NCI-H2029 treated with DMSO at 0.1 percent for 48 hours (cell line): Measurements from ENCODE around the gene LRRC45.

Experiments
- DNase-seq: peaks from one replicate; lab custom pipeline; 2025; lab: John Stamatoyannopoulos, UW

The LRRC45 gene

DNA sequence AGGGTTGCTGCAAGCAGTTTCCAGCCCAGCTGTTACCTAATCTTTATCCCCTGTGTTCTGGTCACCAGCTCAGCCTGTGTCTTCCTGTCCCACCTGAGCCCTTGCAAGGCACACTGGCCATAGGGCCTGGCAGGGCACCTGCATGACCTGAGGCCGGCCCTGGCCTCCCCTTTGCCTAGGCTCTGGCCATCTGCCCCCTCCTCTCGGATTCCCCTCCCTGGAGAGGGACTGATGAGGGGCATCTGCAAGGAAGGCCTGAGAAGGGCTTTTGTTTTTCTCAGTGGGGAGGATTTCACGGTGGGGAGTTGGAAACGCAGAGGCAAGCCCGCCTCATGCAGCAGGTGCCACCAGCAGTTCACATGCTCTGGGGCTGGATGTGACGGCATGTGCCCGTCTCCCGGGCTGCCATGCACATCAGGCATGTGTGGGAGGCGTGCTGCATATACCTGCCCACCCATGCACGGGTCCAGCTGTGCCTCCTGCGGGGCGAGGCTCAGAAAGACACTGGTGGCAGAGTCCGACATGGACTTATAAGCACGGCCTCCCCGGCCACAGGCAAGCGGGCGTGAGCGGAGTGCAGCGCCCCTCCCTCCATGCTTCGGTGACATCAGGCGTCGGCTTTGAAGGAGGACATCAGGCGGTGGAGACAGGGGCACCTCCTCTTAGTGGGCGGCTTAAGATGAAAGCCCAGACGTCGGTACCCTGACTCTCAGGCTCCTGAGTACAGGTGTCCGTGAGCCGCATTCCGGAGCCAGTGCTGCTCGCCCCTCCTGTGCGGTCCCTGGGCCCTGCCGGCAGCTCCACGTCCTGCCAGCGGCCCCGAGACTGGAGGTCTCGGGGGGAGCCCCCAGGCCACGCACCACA, 29.1 kb upstream of the LRRC45 start:
- DNase-seq = no peak

- DNase-seq = no peak
These were observed 28.3 kb upstream of the LRRC45 start for GRCh38 chr17:81994593-81995462.

GRCh38 chr17:81995463-81996231, 27.5 kb upstream of the LRRC45 start:
- DNase-seq = no peak

- no peak for DNase-seq
These were observed 26.8 kb upstream of the LRRC45 start for GRCh38 chr17:81996232-81996756.

DNA sequence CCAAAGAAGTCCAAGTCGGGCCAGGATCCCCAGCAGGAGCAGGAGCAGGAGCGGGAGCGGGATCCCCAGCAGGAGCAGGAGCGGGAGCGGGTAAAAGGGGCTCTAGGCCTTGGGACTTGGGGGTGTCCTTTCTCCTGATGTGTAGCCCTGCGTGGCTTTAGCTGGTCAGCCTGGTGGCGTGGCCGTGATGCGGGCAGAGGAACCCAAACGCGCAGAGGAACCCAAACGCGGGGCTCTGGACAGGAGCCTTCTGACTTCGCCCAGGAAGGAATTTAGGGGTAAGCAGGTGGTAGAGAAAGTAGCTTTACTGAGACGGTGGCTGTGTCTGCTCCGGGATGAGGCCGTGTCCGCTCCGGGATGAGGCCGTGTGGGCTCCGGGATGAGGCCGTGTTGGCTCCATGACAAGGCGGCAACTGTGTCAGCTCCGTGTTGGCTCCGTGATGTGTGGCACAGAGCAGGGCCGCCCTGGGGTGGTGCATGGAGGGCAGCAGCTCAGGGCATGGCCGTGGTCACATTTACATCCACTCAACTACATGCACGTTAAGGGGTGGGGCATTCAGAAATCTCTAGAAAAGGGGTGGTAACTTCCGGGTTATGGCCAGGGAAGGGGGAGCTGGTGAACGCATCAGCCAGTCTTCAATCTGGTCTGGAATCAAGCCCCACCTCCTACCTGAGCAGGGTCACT, 26.2 kb upstream of the LRRC45 start:
- no peak for DNase-seq

GRCh38 chr17:81998212-81998611, 24.9 kb upstream of the LRRC45 start:
- no peak for DNase-seq

DNA sequence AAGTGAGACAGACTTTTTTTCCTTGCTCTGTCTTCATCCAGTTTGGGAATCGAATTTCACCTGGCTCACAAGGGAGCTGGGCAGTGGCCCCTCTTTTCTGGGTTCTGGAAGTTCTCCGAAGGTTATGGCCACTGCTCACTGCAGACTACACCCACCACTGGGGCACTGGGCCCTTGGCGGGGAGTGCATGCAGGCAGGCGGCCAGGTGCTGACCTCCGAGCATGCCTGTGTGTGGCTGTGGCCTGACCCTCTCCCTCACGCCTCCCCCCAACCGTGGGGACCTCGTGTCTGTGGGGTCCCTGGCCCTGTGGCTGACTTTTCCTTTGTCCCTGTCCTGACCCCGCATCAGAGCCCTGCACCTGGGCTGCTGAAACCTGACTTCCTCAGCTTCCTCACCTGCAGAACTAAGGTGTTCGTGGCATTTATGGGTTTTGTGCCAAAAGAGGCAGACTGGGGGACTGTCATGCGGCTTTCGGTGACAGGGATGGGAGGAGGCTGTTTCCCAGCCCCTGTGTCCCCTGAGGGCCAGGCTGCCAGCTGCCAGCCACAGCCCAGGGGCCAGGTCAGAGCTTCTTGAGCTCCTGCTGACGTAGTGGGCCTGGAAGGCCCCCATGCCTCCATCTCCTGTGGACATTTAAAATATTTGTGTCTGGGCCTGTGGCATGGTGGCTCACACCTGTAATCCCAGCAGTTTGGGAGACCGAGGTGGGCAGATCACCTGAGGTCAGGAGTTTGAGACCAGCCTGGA, 24.2 kb upstream of the LRRC45 start:
- DNase-seq = no peak

DNA sequence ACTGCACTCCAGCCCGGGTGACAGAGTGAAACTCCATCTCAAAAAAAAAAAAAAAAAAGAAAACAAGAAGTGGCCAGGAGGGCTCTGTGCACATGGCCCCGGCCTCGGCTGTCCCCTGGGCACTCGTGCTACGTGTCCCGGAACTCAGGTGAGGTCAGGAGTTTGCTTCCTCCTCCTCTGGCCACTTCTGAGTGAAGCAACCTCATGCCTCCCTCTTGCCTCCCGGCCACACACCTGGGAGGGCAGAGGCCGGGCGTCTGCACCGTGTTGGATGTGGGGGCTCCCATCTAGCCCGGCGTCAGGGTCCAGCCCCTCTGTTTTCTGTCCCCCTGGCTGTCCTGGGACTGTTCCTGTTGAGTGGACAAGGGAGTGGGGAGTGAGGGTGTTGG, 23.5 kb upstream of the LRRC45 start:
- no peak for DNase-seq

- no peak for DNase-seq
These were observed 22.9 kb upstream of the LRRC45 start for GRCh38 chr17:81999976-82000802.

GRCh38 chr17:82000803-82001570, 22.1 kb upstream of the LRRC45 start:
- no peak for DNase-seq

DNA sequence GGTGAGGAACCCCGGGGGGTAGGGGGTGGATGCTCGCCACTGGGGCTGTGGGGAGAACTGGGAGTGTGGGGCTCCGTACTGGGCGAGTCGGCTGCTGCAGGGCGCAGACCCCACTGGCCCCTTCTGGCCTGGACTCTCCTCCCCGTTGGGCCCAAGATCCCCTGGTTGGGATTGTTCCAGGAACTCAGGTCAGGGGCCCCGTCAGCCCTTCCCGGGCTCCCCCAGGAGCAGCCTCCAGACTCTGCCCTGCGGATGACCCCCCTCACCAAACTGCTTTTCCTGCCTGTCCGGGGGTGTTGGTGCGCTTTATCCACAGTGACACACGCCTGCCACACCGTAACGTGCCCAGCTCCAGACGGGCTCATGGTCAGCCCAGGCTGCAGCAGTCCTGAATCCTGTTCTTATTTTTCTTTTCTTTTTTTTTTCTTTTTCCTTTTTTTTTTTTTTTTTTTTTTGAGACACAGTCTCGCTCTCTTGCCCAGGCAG, 21.5 kb upstream of the LRRC45 start:
- no peak for DNase-seq

DNA sequence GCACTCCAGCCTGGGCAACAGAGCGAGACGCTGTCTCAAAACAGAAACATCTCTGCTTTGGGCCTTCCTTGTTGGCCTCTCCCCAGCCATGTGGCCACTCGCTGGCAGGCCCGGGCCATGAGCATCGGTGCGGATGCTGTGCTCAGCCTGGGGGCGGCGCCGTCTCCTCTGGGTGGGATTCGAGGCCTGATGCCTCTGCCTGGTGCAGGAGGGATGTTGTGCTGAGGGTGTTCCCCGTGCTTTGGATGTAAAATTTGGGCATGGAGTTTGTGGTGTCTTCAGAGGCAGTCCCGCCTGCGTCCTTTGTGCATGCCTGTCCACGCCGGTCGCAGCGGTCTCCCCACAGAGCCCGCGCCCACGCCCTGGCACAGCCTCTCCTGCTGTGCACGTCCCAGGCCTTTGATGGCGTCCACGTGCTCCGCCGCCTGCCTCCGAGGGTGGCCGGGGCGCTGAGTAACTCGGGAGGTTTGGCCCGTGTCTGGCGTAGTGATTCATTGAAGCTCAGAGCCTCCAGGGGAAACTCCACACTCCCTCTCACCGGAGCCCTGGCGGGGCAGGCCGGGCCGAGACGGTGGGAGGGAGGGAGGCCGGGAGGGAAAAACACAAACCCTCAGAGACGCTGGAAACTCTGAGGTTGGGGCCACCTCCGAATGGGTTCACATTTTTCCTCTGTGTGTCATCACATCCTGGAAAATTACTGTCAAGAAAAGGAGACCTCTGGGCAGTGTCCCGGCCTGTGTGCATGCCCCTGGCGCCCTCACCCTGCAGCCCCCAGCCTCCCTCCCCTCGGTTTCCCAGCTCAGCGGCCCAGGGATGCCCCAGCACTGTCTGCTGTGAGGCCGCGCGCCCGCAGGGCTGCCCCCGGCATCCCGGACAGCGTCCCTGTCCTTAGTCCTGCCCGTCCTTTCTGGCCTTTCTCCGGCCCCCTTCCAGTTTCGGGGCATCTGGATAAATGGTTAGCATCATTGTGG, 19.4 kb upstream of the LRRC45 start:
- DNase-seq = no peak

DNA sequence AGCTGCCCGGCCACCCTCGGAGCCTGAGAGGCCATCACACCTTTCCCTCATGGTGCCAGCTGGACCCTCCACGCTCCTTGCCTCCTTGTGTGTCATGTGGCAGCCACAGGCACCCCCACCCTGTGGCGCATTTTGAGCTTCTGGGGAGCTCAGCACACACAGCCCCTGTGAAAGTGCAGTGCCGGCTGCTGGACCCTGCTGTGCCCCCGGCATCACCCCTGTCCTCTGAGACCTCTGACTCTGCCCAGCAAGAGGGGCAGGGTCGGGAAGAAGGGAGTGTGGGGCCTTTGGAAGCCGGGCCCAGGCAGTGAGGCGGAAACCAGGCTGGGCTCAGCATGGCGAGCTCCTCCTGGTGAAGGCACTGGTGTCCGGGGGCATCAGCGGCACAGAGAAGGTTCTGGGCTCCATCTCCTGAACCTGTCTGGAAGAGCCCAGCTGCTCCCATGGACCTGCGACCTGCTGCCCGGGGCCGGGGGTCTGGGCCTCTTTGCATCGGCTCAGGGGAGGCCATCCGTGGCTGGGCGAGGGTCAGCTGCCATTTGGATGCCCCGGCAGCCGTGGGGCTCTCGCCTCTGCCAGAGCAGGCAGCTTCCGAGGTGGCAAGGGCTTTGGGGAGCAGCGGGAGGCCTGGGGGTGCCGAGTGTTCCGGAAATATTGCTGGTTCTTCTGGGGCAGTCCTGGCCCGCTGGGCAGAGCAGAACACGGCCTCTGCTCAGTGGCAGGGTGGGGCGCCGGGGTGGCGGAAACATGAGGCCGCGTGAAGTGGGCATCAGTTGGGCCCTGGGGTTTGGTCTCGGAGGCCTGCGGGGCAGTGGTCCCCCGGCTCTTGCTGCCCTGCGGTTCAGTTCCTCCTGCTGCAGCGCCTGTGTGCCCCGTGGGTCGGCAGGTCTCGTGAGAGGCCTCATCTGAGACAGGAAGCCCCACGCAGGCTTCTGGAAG, 18.3 kb upstream of the LRRC45 start:
- DNase-seq = no peak

DNA sequence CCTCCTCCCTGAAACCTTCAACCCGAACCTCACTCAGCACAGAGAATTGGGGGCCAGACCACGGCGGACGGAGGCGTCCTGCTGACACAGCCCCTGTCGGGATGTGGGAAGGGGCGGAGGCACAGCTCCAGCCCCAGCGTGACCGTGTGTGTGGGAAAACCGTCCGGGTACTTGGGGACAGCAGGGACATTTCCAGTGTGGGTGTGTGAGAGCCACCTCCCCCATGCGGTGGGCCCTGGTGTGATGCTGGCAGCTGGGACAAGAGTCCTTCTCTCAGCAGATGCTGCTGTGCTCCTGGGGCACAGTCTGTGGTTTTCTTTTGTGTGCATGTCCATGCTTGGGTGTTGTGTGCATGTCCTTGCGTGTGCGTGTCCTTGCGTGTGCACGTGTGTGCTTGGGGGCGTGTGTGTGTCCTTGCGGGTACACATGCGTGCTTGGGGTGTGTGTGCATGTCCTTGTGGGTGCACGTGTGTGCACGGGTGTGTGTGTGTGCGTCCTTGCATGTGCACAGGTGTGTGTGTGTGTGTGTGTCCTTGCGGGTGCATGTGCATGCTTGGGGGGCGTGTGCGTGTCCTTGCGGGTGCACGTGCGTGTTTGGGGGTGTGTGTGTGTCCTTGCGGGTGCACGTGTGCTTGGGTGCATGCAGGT, 17.3 kb upstream of the LRRC45 start:
- DNase-seq = no peak

- no peak for DNase-seq
These were observed 16.5 kb upstream of the LRRC45 start for GRCh38 chr17:82006468-82007227.

DNA sequence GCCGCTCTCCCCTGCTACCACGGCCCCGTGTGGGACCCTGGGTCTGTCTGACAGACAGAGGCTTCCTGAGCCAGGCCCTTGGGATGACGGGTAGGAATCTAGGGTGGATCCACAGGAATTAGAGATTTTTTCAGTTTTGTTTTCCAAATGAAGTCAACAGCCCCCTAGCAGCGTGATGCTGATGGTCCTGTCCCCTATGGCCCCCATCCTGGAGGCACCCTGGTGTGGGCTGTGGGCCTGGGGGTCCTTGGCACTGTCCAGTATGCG, 15.9 kb upstream of the LRRC45 start:
- DNase-seq = no peak
